Measurements from ENCODE around the gene FARS2. TPM values are rescaled to one million over a fixed set of nuclear protein-coding genes. Genes with fewer than 3 reads are reported as not detected.

Gene FARS2
- total and polyA plus RNA-seq, 2 experiments from 2014 or later: 9.9 to 15.4 TPM

GRCh38 chr6:5439749-5440148 is 178.4 kb downstream of the FARS2 start:
- Histone ChIP-seq H3K9me2 (replicated peaks; ENCODE audit: insufficient read depth) (no peaks in the 10 kb centered on the region), H2AFZ (no peak overlapping the region), H3K4me1 (ENCODE audit: insufficient read depth) (peaks cover 4% of the 10 kb centered on the region), H3K9me3 (ENCODE audit: low read depth) (no peaks in the 10 kb centered on the region), H3K27ac (no peak overlapping the region), H3K27me3 (no peaks in the 10 kb centered on the region), H3K4me3 (no peak overlapping the region), H3K79me2 (no peaks in the 10 kb centered on the region), H3K4me2 (no peak overlapping the region), H3K36me3 (replicated peaks; ENCODE audit: insufficient read depth, low read depth) (no peaks in the 10 kb centered on the region), H4K20me1 (ENCODE audit: insufficient read depth, poor library complexity, severe bottlenecking) (no peaks in the 10 kb centered on the region)
- TF ChIP-seq EZH2 (IDR thresholded peaks at IDR 0.05; ENCODE audit: borderline replicate concordance): no peak
- no peak for TF ChIP-seq CTCF (IDR thresholded peaks at IDR 0.05; ENCODE audit: poor library complexity)
- TF ChIP-seq EZH2phosphoT487 (IDR thresholded peaks at IDR 0.05; ENCODE audit: low read depth, severe bottlenecking, unreplicated experiment): no peak
- WGBS (ENCODE audit: low lambda C conversion rate, missing lambda C conversion rate): 58% methylated on average over 3 of the region's 3 CpGs
- DNase-seq (ENCODE audit: low spot score): no peak

- DNase-seq (ENCODE audit: low spot score): no peak
- Histone ChIP-seq H3K4me3 (no peak overlapping the region), H3K27me3 (no peaks in the 10 kb centered on the region), H3K9me3 (ENCODE audit: low read depth) (no peaks in the 10 kb centered on the region), H3K4me2 (no peak overlapping the region), H3K9me2 (replicated peaks; ENCODE audit: insufficient read depth) (no peaks in the 10 kb centered on the region), H2AFZ (no peak overlapping the region), H3K36me3 (replicated peaks; ENCODE audit: insufficient read depth, low read depth) (no peaks in the 10 kb centered on the region), H4K20me1 (ENCODE audit: insufficient read depth, poor library complexity, severe bottlenecking) (no peaks in the 10 kb centered on the region), H3K79me2 (no peaks in the 10 kb centered on the region), H3K4me1 (ENCODE audit: insufficient read depth) (peaks cover 4% of the 10 kb centered on the region), H3K27ac (peak overlapping the region; percentile 31)
- WGBS (ENCODE audit: low lambda C conversion rate, missing lambda C conversion rate): 89% methylated on average over 2 of the region's 2 CpGs
- TF ChIP-seq EZH2 (IDR thresholded peaks at IDR 0.05; ENCODE audit: borderline replicate concordance): no peak
- TF ChIP-seq EZH2phosphoT487 (IDR thresholded peaks at IDR 0.05; ENCODE audit: low read depth, severe bottlenecking, unreplicated experiment): no peak
- TF ChIP-seq CTCF (IDR thresholded peaks at IDR 0.05; ENCODE audit: poor library complexity): no peak
Measured at GRCh38 chr6:5442319-5442718, 181.0 kb downstream of the FARS2 start.

- Histone ChIP-seq H3K79me2 (no peaks in the 10 kb centered on the region), H3K27ac (peak overlapping the region; percentile 70), H3K9me2 (replicated peaks; ENCODE audit: insufficient read depth) (no peaks in the 10 kb centered on the region), H3K9me3 (ENCODE audit: low read depth) (no peaks in the 10 kb centered on the region), H3K4me1 (ENCODE audit: insufficient read depth) (peaks cover 4% of the 10 kb centered on the region), H3K27me3 (no peaks in the 10 kb centered on the region), H3K36me3 (replicated peaks; ENCODE audit: insufficient read depth, low read depth) (no peaks in the 10 kb centered on the region), H3K4me2 (no peak overlapping the region), H3K4me3 (no peak overlapping the region), H4K20me1 (ENCODE audit: insufficient read depth, poor library complexity, severe bottlenecking) (no peaks in the 10 kb centered on the region), H2AFZ (no peak overlapping the region)
- no peak for TF ChIP-seq CTCF (IDR thresholded peaks at IDR 0.05; ENCODE audit: poor library complexity)
- TF ChIP-seq EZH2phosphoT487 (IDR thresholded peaks at IDR 0.05; ENCODE audit: low read depth, severe bottlenecking, unreplicated experiment): no peak
- no peak for TF ChIP-seq EZH2 (IDR thresholded peaks at IDR 0.05; ENCODE audit: borderline replicate concordance)
- 55% methylated on average over 2 of the region's 2 CpGs for WGBS (ENCODE audit: low lambda C conversion rate, missing lambda C conversion rate)
- peak; percentile 40 for DNase-seq (ENCODE audit: low spot score)
Measured at GRCh38 chr6:5442916-5443315, 181.6 kb downstream of the FARS2 start.

- 78% methylated on average over 3 of the region's 3 CpGs for WGBS (ENCODE audit: low lambda C conversion rate, missing lambda C conversion rate)
- TF ChIP-seq EZH2 (IDR thresholded peaks at IDR 0.05; ENCODE audit: borderline replicate concordance): no peak
- TF ChIP-seq EZH2phosphoT487 (IDR thresholded peaks at IDR 0.05; ENCODE audit: low read depth, severe bottlenecking, unreplicated experiment): no peak
- TF ChIP-seq CTCF (IDR thresholded peaks at IDR 0.05; ENCODE audit: poor library complexity): no peak
- H3K4me3 ChIP-seq: no peak overlapping the region
Measured at GRCh38 chr6:5443491-5443890, 182.2 kb downstream of the FARS2 start.

More at GRCh38 chr6:5443491-5443890, 182.2 kb downstream of the FARS2 start:
- Histone ChIP-seq H3K4me1 (ENCODE audit: insufficient read depth) (peaks cover 4% of the 10 kb centered on the region), H3K4me2 (peak overlapping the region; percentile 21), H3K27ac (peak overlapping the region; percentile 70), H3K9me3 (ENCODE audit: low read depth) (no peaks in the 10 kb centered on the region), H3K36me3 (replicated peaks; ENCODE audit: insufficient read depth, low read depth) (no peaks in the 10 kb centered on the region), H2AFZ (no peak overlapping the region), H3K79me2 (no peaks in the 10 kb centered on the region), H3K9me2 (replicated peaks; ENCODE audit: insufficient read depth) (no peaks in the 10 kb centered on the region), H3K27me3 (no peaks in the 10 kb centered on the region), H4K20me1 (ENCODE audit: insufficient read depth, poor library complexity, severe bottlenecking) (no peaks in the 10 kb centered on the region)
- DNase-seq (ENCODE audit: low spot score): no peak

Measured in hepatocyte (in vitro differentiated cells).